GM10266 (cell line): ENCODE results near the gene KRTAP7-1.

Source experiments
- DNase-seq: peaks from one replicate; pipeline ENCODE4 v3.0.0; 2012; ENCODE audit errors: extremely low spot score
- CTCF ChIP-seq: IDR thresholded peaks from 2 replicates; pipeline ENCODE4 v1.5.1; 2012; ENCODE audit warnings: mild to moderate bottlenecking, low read depth; ENCODE audit not compliant: control insufficient read depth, insufficient read depth; ENCODE audit errors: missing control alignments

The KRTAP7-1 gene

GRCh38 chr21:30829659-30830058 is at the start of gene KRTAP7-1:
Gene KRTAP7-1 (minus strand): TSS chr21:30829759. CDS start chr21:30829698, 61 bp downstream.
- TF ChIP-seq CTCF, result no peak
- no peak for DNase-seq

- no peak for TF ChIP-seq CTCF
- DNase-seq, result no peak
These were observed 45.0 kb upstream of the KRTAP7-1 start for GRCh38 chr21:30874526-30874925.

- no peak for TF ChIP-seq CTCF
- DNase-seq, result no peak
These were observed 18.3 kb upstream of the KRTAP7-1 start for GRCh38 chr21:30847627-30848500.

- no peak for TF ChIP-seq CTCF
- no peak for DNase-seq
These were observed 13.4 kb upstream of the KRTAP7-1 start for GRCh38 chr21:30842990-30843389.

GRCh38 chr21:30839304-30839703 is 9.7 kb upstream of the KRTAP7-1 start:
- no peak for DNase-seq
- no peak for TF ChIP-seq CTCF

GRCh38 chr21:30838536-30838935 is 9.0 kb upstream of the KRTAP7-1 start:
- TF ChIP-seq CTCF, result no peak
- no peak for DNase-seq

- no peak for DNase-seq
- TF ChIP-seq CTCF, result peak; percentile 42
These were observed 1.7 kb upstream of the KRTAP7-1 start for GRCh38 chr21:30831194-30831765.
